Coronary artery (tissue), 2 donors: ENCODE data around the gene SEMA3G.

ENCODE experiments used
- DNase-seq: peaks from one replicate; pipeline ENCODE4 v3.0.0-alpha.2; 2017; ENCODE audit warnings: low spot score
- H3K27ac ChIP-seq, 2 donors: fragments of 200-600 bp; sonication (generic); one replicate each; pipeline ENCODE4 v1.5.1; 2016 to 2019
- H3K4me3 ChIP-seq: fragments of 200-600 bp; sonication (generic); 2 replicates; pipeline ENCODE4 v1.5.1; 2016; ENCODE audit warnings: mild to moderate bottlenecking, moderate library complexity
- CTCF ChIP-seq: fragments of 200-600 bp; sonication (generic); IDR thresholded peaks from one replicate; pipeline ENCODE4 v1.5.1; 2019; ENCODE audit warnings: antibody characterized with exemption

The SEMA3G gene

DNA sequence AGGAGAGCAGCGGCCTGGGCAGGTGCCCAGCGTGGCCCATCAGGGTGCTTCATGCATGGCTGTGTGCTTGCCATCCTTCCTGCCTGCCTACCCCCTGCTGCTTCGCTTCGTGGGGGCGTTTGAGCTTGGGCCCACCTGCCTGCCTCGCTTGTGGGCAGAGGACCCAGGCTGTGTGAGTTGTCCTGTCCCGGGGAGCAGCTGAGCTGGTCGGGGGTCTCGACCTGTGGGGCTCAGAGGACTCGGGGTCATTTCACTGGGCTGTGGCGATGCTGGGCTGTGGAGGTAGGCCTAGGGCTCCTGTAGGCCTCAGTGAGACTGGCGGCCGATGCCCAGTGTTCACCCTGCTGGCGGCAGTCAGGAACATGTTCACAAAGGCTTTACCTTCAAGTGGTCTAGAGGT, 38.2 kb upstream of the SEMA3G start:
- peak overlapping the region; percentile 58 to 81 for H3K27ac ChIP-seq
- DNase-seq, result no peak
- peak overlapping the region; percentile 35 for H3K4me3 ChIP-seq
- TF ChIP-seq CTCF, result no peak

- Histone ChIP-seq H3K4me3 (no peak overlapping the region), H3K27ac (peak overlapping the region in 1 of 2 donors; percentile 81)
- DNase-seq, result no peak
- no peak for TF ChIP-seq CTCF
Measured at GRCh38 chr3:52481819-52482521, 37.1 kb upstream of the SEMA3G start.

DNA sequence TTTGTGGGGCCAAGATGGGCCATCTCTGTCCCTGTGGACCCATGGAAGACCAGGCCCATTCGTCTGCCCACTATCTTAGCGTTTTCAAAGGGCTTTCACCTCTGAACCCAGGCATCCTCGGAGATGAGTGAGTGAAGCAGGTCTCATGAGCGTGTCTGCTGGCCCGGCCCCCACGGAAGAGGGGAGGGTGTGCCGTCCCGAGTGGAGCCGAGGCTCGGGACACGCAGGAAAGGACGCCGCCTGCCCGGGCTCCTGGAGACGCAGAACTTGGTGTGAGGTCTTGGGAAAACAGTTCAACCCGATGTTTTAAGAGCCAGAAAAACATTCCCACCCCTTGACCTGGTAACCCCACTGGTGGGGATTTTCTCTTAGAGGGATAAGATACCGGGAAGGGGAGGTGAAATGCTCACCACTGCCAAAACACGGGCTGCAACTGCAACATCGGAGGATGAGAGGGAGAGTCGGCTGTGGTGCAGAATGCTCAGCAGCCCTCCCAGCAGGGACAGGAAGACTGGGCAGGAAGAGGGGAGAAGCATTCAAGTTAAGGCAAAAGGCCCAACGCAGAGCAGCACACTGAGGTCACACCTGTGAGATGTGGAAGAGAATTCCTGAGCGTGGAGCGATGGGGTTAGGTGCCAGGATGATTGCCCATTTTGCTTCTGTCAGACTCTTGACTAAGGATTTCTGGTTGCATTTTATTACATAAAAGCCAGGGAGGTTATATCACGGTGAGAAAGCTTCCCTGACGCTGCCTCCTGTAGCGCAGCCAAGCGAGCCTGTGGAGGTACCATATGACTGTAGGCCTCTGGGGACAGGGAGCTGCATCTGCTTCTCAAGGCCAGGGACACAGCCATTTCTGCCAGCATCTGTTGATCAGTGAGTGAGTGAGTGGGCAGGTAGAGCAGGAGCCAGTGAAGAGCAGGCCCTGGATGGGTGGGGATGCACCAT, 36.1 kb upstream of the SEMA3G start:
- Histone ChIP-seq H3K27ac (peak overlapping the region in 1 of 2 donors; percentile 42), H3K4me3 (no peak overlapping the region)
- DNase-seq, result no peak

GRCh38 chr3:52479877-52480575, 35.1 kb upstream of the SEMA3G start:
- DNase-seq, result no peak
- Histone ChIP-seq H3K27ac (peak overlapping the region in 1 of 2 donors; percentile 42), H3K4me3 (peak overlapping the region; percentile 39)
- TF ChIP-seq CTCF, result no peak

More for the DNA sequence above, 36.1 kb upstream of the SEMA3G start:
- TF ChIP-seq CTCF, result no peak

DNA sequence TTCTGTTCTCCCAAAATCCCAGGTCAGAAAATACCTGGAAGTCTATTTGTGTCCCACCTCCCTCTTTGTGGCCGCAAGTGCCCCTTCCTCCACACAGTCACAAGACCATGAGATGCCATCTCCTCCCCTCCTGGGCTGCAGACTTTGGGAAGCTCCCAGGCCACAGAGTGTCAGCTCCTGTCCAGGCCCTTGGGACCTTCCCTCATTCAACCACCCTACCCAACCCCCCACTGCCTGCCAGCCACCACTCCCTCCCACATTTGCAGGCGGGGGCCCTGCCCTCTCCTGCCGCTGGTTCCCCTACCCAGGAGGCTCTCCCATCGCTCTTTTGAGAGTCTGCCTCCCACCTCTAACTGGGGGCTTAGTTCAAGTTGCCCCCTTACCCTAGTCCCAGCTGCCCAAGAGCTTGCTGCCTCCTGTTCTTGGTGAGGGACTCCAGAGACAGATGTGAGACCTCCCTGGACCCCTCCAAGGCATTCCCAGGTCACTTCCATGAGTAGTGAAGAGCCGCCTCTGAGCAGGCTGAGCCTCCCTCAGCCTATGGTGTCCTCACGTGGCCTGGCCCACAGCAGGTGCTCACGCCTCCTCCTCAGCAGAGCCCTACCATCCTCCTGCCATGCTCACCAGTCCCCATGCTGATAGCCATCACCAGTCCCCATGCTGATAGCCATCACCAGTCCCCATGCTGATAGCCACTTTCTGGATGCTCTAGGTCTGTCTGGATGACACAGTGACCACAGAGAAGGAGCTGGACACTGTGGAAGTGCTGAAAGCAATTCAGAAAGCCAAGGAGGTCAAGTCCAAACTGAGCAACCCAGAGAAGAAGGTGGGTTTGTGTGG, 34.4 kb upstream of the SEMA3G start:
- DNase-seq, result no peak
- no peak overlapping the region for H3K4me3 ChIP-seq
- peak overlapping the region in 1 of 2 donors; percentile 25 for H3K27ac ChIP-seq
- TF ChIP-seq CTCF, result no peak

GRCh38 chr3:52477796-52478095, 32.8 kb upstream of the SEMA3G start:
- TF ChIP-seq CTCF, result no peak
- DNase-seq, result no peak
- no peak overlapping the region for H3K27ac ChIP-seq
- no peak overlapping the region for H3K4me3 ChIP-seq
